CD4-positive, CD25-positive, alpha-beta regulatory T cell (primary cell): Measurements from ENCODE around the gene INO80. TPM values are rescaled to one million over a fixed set of nuclear protein-coding genes. Genes with fewer than 3 reads are reported as not detected.

ENCODE experiments used
- ATAC-seq, 2 donors: fragments of 150-1000 bp; cut with Tn5 transposase; one replicate each; pipeline ENCODE4 v1.10.0; 2021; ENCODE audit warnings: low read depth in 2 of 2, moderate number of reproducible peaks in 2 of 2, moderate library complexity in 1 of 2
- DNase-seq, 3 donors: peaks; one replicate each; pipeline versions ENCODE4 v3.0.0 to v3.0.0-alpha.2; 2012 to 2022; ENCODE audit warnings: mixed read lengths in 1 of 3
- H3K27ac ChIP-seq: one replicate; pipeline ENCODE4 v1.7.0; 2013; ENCODE audit warnings: mild to moderate bottlenecking, low read length; ENCODE audit not compliant: insufficient read depth, poor library complexity, severe bottlenecking
- H3K27me3 ChIP-seq: one replicate; pipeline ENCODE4 v1.7.0; 2013; ENCODE audit warnings: low read length; ENCODE audit not compliant: control insufficient read depth, insufficient read depth
- H3K36me3 ChIP-seq: one replicate; pipeline ENCODE4 v1.7.0; 2013; ENCODE audit warnings: mild to moderate bottlenecking, low read length, moderate library complexity; ENCODE audit not compliant: control insufficient read depth, insufficient read depth
- H3K4me1 ChIP-seq: 2 replicates; pipeline ENCODE4 v1.7.0; 2013; ENCODE audit warnings: mild to moderate bottlenecking, low read length; ENCODE audit not compliant: insufficient read depth, control insufficient read depth, poor library complexity, severe bottlenecking
- H3K4me3 ChIP-seq: one replicate; pipeline ENCODE4 v1.7.0; 2013; ENCODE audit warnings: low read depth, mild to moderate bottlenecking, low read length, moderate library complexity
- H3K9me3 ChIP-seq, 2 experiments: 1 replicate in 1 of 2; 2 replicates in 1 of 2; pipeline ENCODE4 v1.7.0; 2013; ENCODE audit warnings: low read length in 2 of 2, mild to moderate bottlenecking in 1 of 2, moderate library complexity in 1 of 2; ENCODE audit not compliant: control insufficient read depth in 2 of 2
- H3K27ac Mint-ChIP-seq, 3 donors: one replicate each; pipeline ENCODE4 v1.8.0; 2020 to 2022; ENCODE audit warnings: mild to moderate bottlenecking in 3 of 3, mixed read lengths in 3 of 3, moderate library complexity in 2 of 3
- H3K27me3 Mint-ChIP-seq: one replicate; pipeline ENCODE4 v1.8.0; 2022; ENCODE audit warnings: mild to moderate bottlenecking, mixed read lengths
- H3K36me3 Mint-ChIP-seq: one replicate; pipeline ENCODE4 v1.8.0; 2020; ENCODE audit warnings: mixed read lengths
- H3K4me1 Mint-ChIP-seq, 4 donors: one replicate each; pipeline ENCODE4 v1.8.0; 2020 to 2022; ENCODE audit warnings: mixed read lengths in 4 of 4, mild to moderate bottlenecking in 1 of 4
- H3K4me3 Mint-ChIP-seq, 4 donors: one replicate each; pipeline ENCODE4 v1.8.0; 2020 to 2022; ENCODE audit warnings: mild to moderate bottlenecking in 4 of 4, mixed read lengths in 4 of 4, moderate library complexity in 3 of 4
- H3K9me3 Mint-ChIP-seq, 7 donors: one replicate each; pipeline ENCODE4 v1.8.0; 2020 to 2022; ENCODE audit warnings: mixed read lengths in 7 of 7, mild to moderate bottlenecking in 3 of 7, moderate library complexity in 2 of 7
- polyA plus RNA-seq, 4 donors: library from polyadenylated mRNA; unstranded; fragments of 300-500 nt; fragmentation: Illumina TruSeq; gene quantifications; one replicate each; pipeline ENCODE4 v1.2.3, GENCODE V29; 2021
- total RNA-seq: library from RNA; stranded (reverse); gene quantifications from one replicate; pipeline ENCODE4 v1.2.3, GENCODE V29; 2022

The INO80 gene
- total and polyA plus RNA-seq, 5 donors from 2014 or later, result 3.0 to 36.1 (median 3.8) TPM

DNA sequence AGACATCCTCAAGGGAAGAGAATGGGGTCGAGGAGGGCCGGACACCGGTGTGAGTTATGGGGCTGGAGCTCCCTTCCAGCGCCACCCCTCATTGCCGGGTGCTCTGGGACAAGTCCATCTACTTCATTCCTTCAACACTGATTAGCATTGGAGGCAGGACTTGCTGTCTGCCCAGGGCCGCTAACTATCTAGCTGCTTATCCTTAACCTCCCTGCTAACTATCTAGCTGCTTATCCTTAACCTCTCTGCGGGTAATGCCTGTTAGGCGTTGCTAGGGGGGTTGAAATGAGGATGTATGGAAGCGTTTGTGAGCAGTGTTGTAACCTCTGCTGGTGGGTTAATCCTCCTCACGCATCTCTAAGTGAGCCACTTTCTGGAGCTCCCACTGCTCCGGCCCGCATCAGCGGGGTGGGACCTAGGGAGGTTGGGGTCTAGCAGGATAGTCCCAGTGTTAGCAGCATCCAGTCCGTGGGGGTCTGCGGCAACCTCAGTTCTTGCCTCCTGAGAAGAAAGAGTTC lies 173.7 kb downstream of the INO80 start:
- peak in 1 of 3 donors; percentile 35 for DNase-seq
- Histone ChIP-seq H3K9me3 (no peaks in the 10 kb centered on the region), H3K27ac (peak overlapping the region; percentile 65), H3K36me3 (no peaks in the 10 kb centered on the region), H3K27me3 (no peaks in the 10 kb centered on the region), H3K4me3 (peak overlapping the region; percentile 72), H3K4me1 (peaks cover 27% of the 10 kb centered on the region)
- Mint-ChIP-seq H3K27me3 (peaks cover 3% of the 10 kb centered on the region), H3K4me1 (peaks cover 0 to 43% (median 15%) of the 10 kb centered on the region in 4 donors), H3K36me3 (no peaks in the 10 kb centered on the region), H3K9me3 (no peaks in the 10 kb centered on the region), H3K27ac (peak overlapping the region; percentile 48 to 90 (median 68)), H3K4me3 (peak overlapping the region; percentile 79 to 89 (median 86))
- ATAC-seq, result no peak

- H3K4me3 Mint-ChIP-seq, result peak overlapping the region; percentile 84 to 89 (median 86)
- peaks cover 5% of the 10 kb centered on the region for H3K27me3 Mint-ChIP-seq
- H3K36me3 Mint-ChIP-seq, result no peaks in the 10 kb centered on the region
- H3K27me3 ChIP-seq, result no peaks in the 10 kb centered on the region
- peak; percentile 64 to 74 (median 69) for DNase-seq
- peak overlapping the region; percentile 65 for H3K27ac ChIP-seq
- peak overlapping the region; percentile 48 to 90 (median 58) for H3K27ac Mint-ChIP-seq
- H3K4me1 ChIP-seq, result peaks cover 27% of the 10 kb centered on the region
- no peaks in the 10 kb centered on the region for H3K9me3 Mint-ChIP-seq
- ATAC-seq, result peak; percentile 64 to 69
- peak overlapping the region; percentile 72 for H3K4me3 ChIP-seq
- peaks cover 0 to 43% (median 15%) of the 10 kb centered on the region in 4 donors for H3K4me1 Mint-ChIP-seq
- H3K9me3 ChIP-seq, result no peaks in the 10 kb centered on the region
- no peaks in the 10 kb centered on the region for H3K36me3 ChIP-seq
Observed at GRCh38 chr15:40941528-40942336, 174.3 kb downstream of the INO80 start.

- peak overlapping the region in 2 of 3 donors; percentile 58 to 87 for H3K27ac Mint-ChIP-seq
- H3K4me1 ChIP-seq, result peaks cover 27% of the 10 kb centered on the region
- H3K9me3 ChIP-seq, result no peaks in the 10 kb centered on the region
- DNase-seq, result peak in 1 of 3 donors; percentile 15
- peak overlapping the region; percentile 58 to 86 (median 76) for H3K4me3 Mint-ChIP-seq
- H3K4me1 Mint-ChIP-seq, result peaks cover 0 to 42% (median 14%) of the 10 kb centered on the region in 4 donors
- peaks cover 5% of the 10 kb centered on the region for H3K27me3 Mint-ChIP-seq
- H3K27ac ChIP-seq, result peak overlapping the region; percentile 65
- H3K4me3 ChIP-seq, result no peak overlapping the region
- no peaks in the 10 kb centered on the region for H3K36me3 ChIP-seq
- H3K36me3 Mint-ChIP-seq, result no peaks in the 10 kb centered on the region
- no peaks in the 10 kb centered on the region for H3K27me3 ChIP-seq
- no peaks in the 10 kb centered on the region for H3K9me3 Mint-ChIP-seq
- ATAC-seq, result no peak
Observed at GRCh38 chr15:40941068-40941527, 175.0 kb downstream of the INO80 start.

GRCh38 chr15:40940296-40940801 lies 175.7 kb downstream of the INO80 start:
- Mint-ChIP-seq H3K36me3 (no peaks in the 10 kb centered on the region), H3K27me3 (peaks cover 5% of the 10 kb centered on the region), H3K9me3 (no peaks in the 10 kb centered on the region), H3K4me3 (peak overlapping the region; percentile 58 to 86 (median 72)), H3K27ac (peak overlapping the region; percentile 58 to 95 (median 87)), H3K4me1 (peaks cover 0 to 39% (median 11%) of the 10 kb centered on the region in 4 donors)
- ATAC-seq (no peak), DNase-seq (peak in 1 of 3 donors; percentile 18)
- no peaks in the 10 kb centered on the region for H3K36me3 ChIP-seq
- H3K27me3 ChIP-seq, result no peaks in the 10 kb centered on the region
- H3K4me1 ChIP-seq, result peaks cover 27% of the 10 kb centered on the region
- H3K9me3 ChIP-seq, result no peaks in the 10 kb centered on the region
- H3K27ac ChIP-seq, result no peak overlapping the region
- no peak overlapping the region for H3K4me3 ChIP-seq

GRCh38 chr15:40938536-40938870 lies 177.6 kb downstream of the INO80 start:
- Histone ChIP-seq H3K9me3 (no peaks in the 10 kb centered on the region), H3K4me3 (no peak overlapping the region), H3K4me1 (peaks cover 26% of the 10 kb centered on the region), H3K27me3 (no peaks in the 10 kb centered on the region), H3K27ac (no peak overlapping the region), H3K36me3 (no peaks in the 10 kb centered on the region)
- no peak for ATAC-seq
- no peak overlapping the region for H3K4me3 Mint-ChIP-seq
- H3K27me3 Mint-ChIP-seq, result peaks cover 17% of the 10 kb centered on the region
- H3K4me1 Mint-ChIP-seq, result peaks cover 0 to 29% (median 12%) of the 10 kb centered on the region in 4 donors
- DNase-seq, result no peak
- no peaks in the 10 kb centered on the region for H3K36me3 Mint-ChIP-seq
- H3K9me3 Mint-ChIP-seq, result no peaks in the 10 kb centered on the region
- H3K27ac Mint-ChIP-seq, result peak overlapping the region in 1 of 3 donors; percentile 63

GRCh38 chr15:40937762-40938535 lies 178.1 kb downstream of the INO80 start:
- ATAC-seq, result peak; percentile 21 to 32
- Mint-ChIP-seq H3K27ac (peak overlapping the region in 1 of 3 donors; percentile 63), H3K4me3 (no peak overlapping the region)

More at GRCh38 chr15:40937762-40938535, 178.1 kb downstream of the INO80 start:
- DNase-seq, result peak in 1 of 3 donors; percentile 29
- Histone ChIP-seq H3K4me1 (peaks cover 21% of the 10 kb centered on the region), H3K27ac (no peak overlapping the region), H3K27me3 (no peaks in the 10 kb centered on the region), H3K9me3 (no peaks in the 10 kb centered on the region), H3K4me3 (no peak overlapping the region), H3K36me3 (no peaks in the 10 kb centered on the region)
- no peaks in the 10 kb centered on the region for H3K9me3 Mint-ChIP-seq
- no peaks in the 10 kb centered on the region for H3K36me3 Mint-ChIP-seq
- H3K4me1 Mint-ChIP-seq, result peaks cover 0 to 24% (median 14%) of the 10 kb centered on the region in 4 donors
- H3K27me3 Mint-ChIP-seq, result peaks cover 22% of the 10 kb centered on the region
